K562 (cell line): ENCODE data around the gene HEPACAM2. TPM values are rescaled to one million over a fixed set of nuclear protein-coding genes. Genes with fewer than 3 reads are reported as not detected.

Source experiments
- ATAC-seq: fragments of 200-7000 bp; cut with Tn5 transposase; 3 replicates; pipeline ENCODE4 v1.9.1; 2020; ENCODE audit warnings: moderate library complexity
- BruUV-seq: library from RNA; stranded (reverse); fragments of 400-500 nt; replicated peaks from 2 replicates; lab custom pipeline; 2021; lab: Mats Ljungman, UMichigan
- CTCF ChIA-PET: fragments of 300-600 bp; formaldehyde crosslinking; extraction: SDS; loops from one replicate; lab custom pipeline; 2021; ENCODE audit warnings: low intra/inter-chr PET ratio; lab: Yijun Ruan, JAX
- POLR2A ChIA-PET: fragments of 300-600, 350-650 bp; sonication (Branson Sonifier 250); formaldehyde crosslinking; extraction: SDS; loops from one replicate; lab custom pipeline; 2021; ENCODE audit warnings: antibody characterized with exemption, inconsistent platforms; lab: Yijun Ruan, JAX
- DNase-seq, 4 experiments: peaks; one replicate each; pipeline versions ENCODE4 v3.0.0 to v3.0.0-alpha.2; 2011 to 2018; ENCODE audit warnings: low spot score in 3 of 4, mixed read lengths in 3 of 4; ENCODE audit errors: extremely low read depth in 1 of 4
- FAIRE-seq: peaks from 2 replicates; lab custom pipeline; 2011; peaks lifted over from hg19 to GRCh38; lab: Jason Lieb, UNC
- H2AFZ ChIP-seq: 2 replicates; pipeline ENCODE4 v1.6.0; 2011; ENCODE audit warnings: low read depth, low read length, control low read depth, inconsistent platforms
- H3K27ac ChIP-seq: fragments of 200-600 bp; 3 replicates; pipeline ENCODE4 v1.8.0; 2011; ENCODE audit warnings: low read depth, mild to moderate bottlenecking, control low read depth, inconsistent platforms, low read length, moderate library complexity, mixed read lengths; ENCODE audit errors: extremely low read depth
- H3K27me3 ChIP-seq, 2 experiments: fragments of 300-600 bp in 1 of 2; 2 replicates in 1 of 2; 3 replicates in 1 of 2; pipeline versions ENCODE4 v1.6.0 to v1.8.0; 2011; ENCODE audit warnings: inconsistent platforms in 2 of 2, low read length in 2 of 2, mild to moderate bottlenecking in 1 of 2, mixed read lengths in 1 of 2, moderate library complexity in 1 of 2; ENCODE audit not compliant: control insufficient read depth in 2 of 2, insufficient read depth in 2 of 2
- H3K36me3 ChIP-seq: fragments of 300-600 bp; 3 replicates; pipeline ENCODE4 v1.8.0; 2011; ENCODE audit warnings: mild to moderate bottlenecking, low read length, inconsistent platforms; ENCODE audit not compliant: control insufficient read depth, insufficient read depth
- H3K4me1 ChIP-seq, 2 experiments: fragments of 200-600 bp in 1 of 2; replicated peaks in 1 of 2; 2 replicates in 1 of 2; 3 replicates in 1 of 2; pipeline versions ENCODE4 v1.5.1 to v1.8.0; 2011; ENCODE audit warnings: inconsistent platforms in 2 of 2, low read length in 2 of 2, mild to moderate bottlenecking in 1 of 2, mixed read lengths in 1 of 2, moderate library complexity in 1 of 2; ENCODE audit not compliant: control insufficient read depth in 2 of 2, insufficient read depth in 2 of 2
- H3K4me2 ChIP-seq: 2 replicates; pipeline ENCODE4 v1.6.1; 2011; ENCODE audit warnings: low read length, control low read depth, inconsistent platforms, mixed read lengths; ENCODE audit not compliant: insufficient read depth
- H3K4me3 ChIP-seq: fragments of 200-600 bp; sonication (generic), shearing (Covaris generic); 2 replicates; pipeline ENCODE4 v1.5.1; 2016; ENCODE audit warnings: control low read depth, inconsistent platforms
- H3K79me2 ChIP-seq: fragments of 200-600 bp; 3 replicates; pipeline ENCODE4 v1.8.0; 2011; ENCODE audit warnings: low read length, inconsistent platforms; ENCODE audit not compliant: control insufficient read depth, insufficient read depth
- H3K9ac ChIP-seq, 2 experiments: 2 replicates each; pipeline versions ENCODE4 v1.6.0 to v1.6.1; 2011; ENCODE audit warnings: low read depth in 2 of 2, low read length in 2 of 2, control low read depth in 1 of 2, inconsistent platforms in 1 of 2, mild to moderate bottlenecking in 1 of 2, mixed read lengths in 1 of 2; ENCODE audit not compliant: insufficient read depth in 1 of 2
- H3K9me1 ChIP-seq: one replicate; pipeline ENCODE4 v1.6.0; 2011; ENCODE audit warnings: inconsistent platforms, mild to moderate bottlenecking, low read length, moderate library complexity; ENCODE audit not compliant: control insufficient read depth, insufficient read depth
- H3K9me3 ChIP-seq: replicated peaks from 2 replicates; pipeline ENCODE4 v1.5.1; 2011; ENCODE audit warnings: low read depth, low read length, inconsistent platforms; ENCODE audit not compliant: control insufficient read depth, insufficient read depth
- H4K20me1 ChIP-seq: replicated peaks from 2 replicates; pipeline ENCODE4 v1.6.1; 2011; ENCODE audit warnings: low read length, inconsistent platforms, mixed read lengths; ENCODE audit not compliant: control insufficient read depth, insufficient read depth
- C11orf30 ChIP-seq: fragments of 450-650 bp; IDR thresholded peaks from 2 replicates; pipeline ENCODE4 v1.6.1; 2016; ENCODE audit warnings: low read depth, mild to moderate bottlenecking
- MAFF ChIP-seq: IDR thresholded peaks from 2 replicates; pipeline ENCODE4 v1.6.1; 2012; ENCODE audit warnings: low read length, improper control_type of control experiment
- MAFG ChIP-seq: fragments of 450-650 bp; conservative IDR thresholded peaks from 2 replicates; pipeline ENCODE4 v1.6.1; 2016; ENCODE audit warnings: missing genetic modification characterization, missing compliant biosample characterization
- MAFK ChIP-seq: IDR thresholded peaks from 2 replicates; pipeline ENCODE4 v1.6.1; 2011; ENCODE audit warnings: low read length, improper control_type of control experiment
- ZNF134 ChIP-seq: fragments of 250-450 bp; sonication (Bioruptor Pico); conservative IDR thresholded peaks from 2 replicates; pipeline ENCODE4 v1.4.0; 2020
- ZNF316 ChIP-seq: fragments of 450-650 bp; IDR thresholded peaks from 2 replicates; pipeline ENCODE4 v1.6.1; 2016
- ZNF644 ChIP-seq: fragments of 200-800 bp; sonication (Bioruptor generic); IDR thresholded peaks from 2 replicates; pipeline ENCODE4 v1.6.1; 2016; ENCODE audit warnings: low read depth, missing genetic modification characterization, missing compliant biosample characterization
- WGBS: fragments of 100-300 bp; shearing (Covaris generic); methylation state at CpG from one replicate; pipeline ENCODE4 v1.1.6; 2016; ENCODE audit warnings: low coverage, mixed read lengths; ENCODE audit not compliant: insufficient coverage; ENCODE audit errors: missing lambda C conversion rate; 5-methylcytosine and 5-hydroxymethylcytosine counted together
- in situ Hi-C: fragments of 300-500 bp; cut with MboI; formaldehyde crosslinking; loops from 4 replicates; pipeline ENCODE4 v1.15.0; 2018; ENCODE audit warnings: inconsistent platforms, mixed read lengths
- intact Hi-C: fragments of 100-400 bp; cut with micrococcal nuclease; formaldehyde crosslinking; loops from 2 replicates; pipeline ENCODE4 v1.14.2; 2022
- polyA plus RNA-seq, 8 experiments: library from polyadenylated mRNA; depleted of rRNA in 4 of 8; stranded (reverse) in 5 of 8; unstranded in 3 of 8; fragments of >200 nt; fragmentation: Nextera tagmentation in 2 of 8; fragmentation: Illumina TruSeq in 1 of 8; extraction: Ambion mirVana in 2 of 8; extraction: Trizol in 1 of 8; gene quantifications; 2 replicates each; pipeline versions ENCODE4 v1.2.1 to v1.2.3, GENCODE V29; 2011 to 2014; ENCODE audit warnings: inconsistent platforms in 1 of 8, missing spikeins in 1 of 8
- total RNA-seq, 7 experiments: library from RNA; depleted of rRNA in 6 of 7; stranded (reverse); fragments of >200 nt in 6 of 7; fragmentation: Illumina TruSeq in 2 of 7; extraction: Trizol in 2 of 7; gene quantifications; 2 replicates each; pipeline versions ENCODE4 v1.2.1 to v1.2.3, GENCODE V29; 2011 to 2021; ENCODE audit warnings: low replicate concordance in 1 of 7

HEPACAM2 gene
- total and polyA plus RNA-seq, 9 of the 15 experiments (the other 6 are each of a cell fraction or from before 2014, with no cell fraction given) = 2.0 to 6.5 (median 3.9) TPM

GRCh38 chr7:93188870-93189634, 37.2 kb downstream of the HEPACAM2 start:
- FAIRE-seq (no peak), DNase-seq (no peak), ATAC-seq (no peak)
- 9% methylated on average over 6 of the region's 6 CpGs for WGBS
- ChIA-PET POLR2A (no interaction called here), CTCF (no interaction called here)
- no peaks in the 10 kb centered on the region for H4K20me1 ChIP-seq
- H3K79me2 ChIP-seq = no peaks in the 10 kb centered on the region
- H3K4me2 ChIP-seq = no peak overlapping the region
- intact Hi-C loops = no loop called here
- H2AFZ ChIP-seq = no peak overlapping the region
- no peak overlapping the region for H3K27ac ChIP-seq
- H3K4me1 ChIP-seq = no peaks in the 10 kb centered on the region
- peak; percentile 69; the same call in 1 of the 2 replicates for TF ChIP-seq MAFF
- peak; percentile 64; the same call in 1 of the 2 replicates for TF ChIP-seq MAFG
- peak; percentile 74 for TF ChIP-seq C11orf30
- TF ChIP-seq ZNF644 (tag) = no peak
- TF ChIP-seq ZNF316 = peak; percentile 89
- TF ChIP-seq MAFK = peak; percentile 36; the same call in 1 of the 2 replicates
- TF ChIP-seq ZNF134 (CRISPR knock-in tag) = no peak
- H3K9me1 ChIP-seq = no peaks in the 10 kb centered on the region
- H3K4me3 ChIP-seq = no peak overlapping the region
- in situ Hi-C loops = no loop called here
- BruUV-seq = no TSS peak
- no peaks in the 10 kb centered on the region for H3K9me3 ChIP-seq
- no peaks in the 10 kb centered on the region for H3K36me3 ChIP-seq
- H3K27me3 ChIP-seq = no peaks in the 10 kb centered on the region
- no peak overlapping the region for H3K9ac ChIP-seq
